Fibroblast of skin of left quadriceps (primary cell): ENCODE results near the gene TMEM131.
"Not testable (repeated sequence)": the region's sequence is repeated elsewhere in the genome, so short reads cannot be mapped to it uniquely, and the experiment has no call there.

Experiments used
- DNase-seq, 2 experiments: peaks; one replicate each; pipeline ENCODE4 v3.0.0-alpha.2; 2013; ENCODE audit warnings: low read depth in 2 of 2

Gene TMEM131

GRCh38 chr2:97957432-97958183 lies 38.1 kb downstream of the TMEM131 start:
- DNase-seq = no peak

GRCh38 chr2:97956753-97957152 lies 39.0 kb downstream of the TMEM131 start:
- DNase-seq = not testable (repeated sequence)

GRCh38 chr2:97953853-97954252 lies 41.9 kb downstream of the TMEM131 start:
- DNase-seq = no peak

GRCh38 chr2:97952357-97952756 lies 43.4 kb downstream of the TMEM131 start:
- no peak for DNase-seq

- DNase-seq = no peak
Observed at GRCh38 chr2:97951155-97951680, 44.5 kb downstream of the TMEM131 start.

- peak; percentile 85 to 86 for DNase-seq
Observed at GRCh38 chr2:97950329-97951154, 45.2 kb downstream of the TMEM131 start.

- no peak for DNase-seq
Observed at GRCh38 chr2:97948926-97949325, 46.8 kb downstream of the TMEM131 start.

GRCh38 chr2:97945791-97946190 lies 50.0 kb downstream of the TMEM131 start:
- DNase-seq = no peak

GRCh38 chr2:97936881-97937280 lies 58.9 kb downstream of the TMEM131 start:
- no peak for DNase-seq

- DNase-seq = no peak
Observed at GRCh38 chr2:97936199-97936598, 59.5 kb downstream of the TMEM131 start.

GRCh38 chr2:97935719-97936161 lies 60.0 kb downstream of the TMEM131 start:
- DNase-seq = peak; percentile 80 to 81

GRCh38 chr2:97932975-97933662 lies 62.6 kb downstream of the TMEM131 start:
- DNase-seq = no peak

GRCh38 chr2:97931858-97932225 lies 63.9 kb downstream of the TMEM131 start:
- DNase-seq = no peak

GRCh38 chr2:97931118-97931857 lies 64.5 kb downstream of the TMEM131 start:
- no peak for DNase-seq

GRCh38 chr2:97928591-97928990 lies 67.2 kb downstream of the TMEM131 start:
- DNase-seq = no peak

GRCh38 chr2:97926946-97927345 lies 68.8 kb downstream of the TMEM131 start:
- DNase-seq = no peak

GRCh38 chr2:97924194-97924593 lies 71.6 kb downstream of the TMEM131 start:
- no peak for DNase-seq

- DNase-seq = no peak
Observed at GRCh38 chr2:97919858-97920257, 75.9 kb downstream of the TMEM131 start.

- DNase-seq = no peak
Observed at GRCh38 chr2:97918818-97919217, 76.9 kb downstream of the TMEM131 start.

GRCh38 chr2:97917668-97918067 lies 78.1 kb downstream of the TMEM131 start:
- DNase-seq = not testable (repeated sequence)

GRCh38 chr2:97914691-97915213 lies 81.0 kb downstream of the TMEM131 start:
- DNase-seq = peak; percentile 26
